ENCODE results near the gene RBBP4. TPM values are rescaled to one million over a fixed set of nuclear protein-coding genes. Genes with fewer than 3 reads are reported as not detected.
A peak's percentile ranks its signal among the peaks of the same experiment; 100 is the strongest.
"Not testable (repeated sequence)": the region's sequence is repeated elsewhere in the genome, so short reads cannot be mapped to it uniquely, and the experiment has no call there.

RBBP4 gene
- total RNA-seq, 1 donor from 2014 or later, result 186 TPM

GRCh38 chr1:32696041-32696440 is 45.0 kb downstream of the RBBP4 start:
- Mint-ChIP-seq H3K4me3 (ENCODE audit: unreplicated experiment) (no peak overlapping the region), H3K36me3 (ENCODE audit: low read depth, unreplicated experiment) (peaks cover 20% of the 10 kb centered on the region), H3K9me3 (ENCODE audit: unreplicated experiment) (no peaks in the 10 kb centered on the region), H3K27ac (ENCODE audit: unreplicated experiment) (no peak overlapping the region), H3K27me3 (ENCODE audit: low read depth, unreplicated experiment) (no peaks in the 10 kb centered on the region), H3K4me1 (ENCODE audit: low read depth, unreplicated experiment) (peaks cover 8% of the 10 kb centered on the region)
- peaks cover 18% of the 10 kb centered on the region for H3K36me3 ChIP-seq (ENCODE audit: insufficient read depth, low read length)
- no peaks in the 10 kb centered on the region for H3K27me3 ChIP-seq (ENCODE audit: insufficient read depth, low read length)
- FAIRE-seq (no peak), DNase-seq (ENCODE audit: low read depth) (no peak)
- H3K4me1 ChIP-seq (ENCODE audit: insufficient read depth, low read length), result peaks cover 20% of the 10 kb centered on the region
- no peak overlapping the region for H3K4me3 ChIP-seq (ENCODE audit: insufficient read depth, low read depth, low read length)
- no peak overlapping the region for H3K27ac ChIP-seq (ENCODE audit: low read depth, low read length)
- peaks cover 91% of the 10 kb centered on the region for H3K79me2 ChIP-seq (ENCODE audit: insufficient read depth, low read length)
- TF ChIP-seq CTCF (IDR thresholded peaks at IDR 0.05; ENCODE audit: insufficient read depth, low read depth, low read length) (no peak), EZH2 (IDR thresholded peaks at IDR 0.05; ENCODE audit: insufficient read depth, low read length) (no peak)
- H3K9me3 ChIP-seq (ENCODE audit: insufficient read depth, low read depth, low read length), result no peaks in the 10 kb centered on the region
- no peak overlapping the region for H3K4me2 ChIP-seq (ENCODE audit: low read length)
- H4K20me1 ChIP-seq (ENCODE audit: insufficient read depth, low read length), result peaks cover 72% of the 10 kb centered on the region
- no peak overlapping the region for H2AFZ ChIP-seq (ENCODE audit: low read depth, low read length)
- no peak overlapping the region for H3K9ac ChIP-seq (ENCODE audit: low read length)

- H3K36me3 ChIP-seq (ENCODE audit: insufficient read depth, low read length), result peaks cover 18% of the 10 kb centered on the region
- not testable (repeated sequence) for H3K27me3 Mint-ChIP-seq (ENCODE audit: low read depth, unreplicated experiment); H3K27me3 ChIP-seq (ENCODE audit: insufficient read depth, low read length); H3K9me3 ChIP-seq (ENCODE audit: insufficient read depth, low read depth, low read length); DNase-seq (ENCODE audit: low read depth); H3K4me3 ChIP-seq (ENCODE audit: insufficient read depth, low read depth, low read length); H3K9me3 Mint-ChIP-seq (ENCODE audit: unreplicated experiment); H3K9ac ChIP-seq (ENCODE audit: low read length); H3K4me2 ChIP-seq (ENCODE audit: low read length); H3K27ac Mint-ChIP-seq (ENCODE audit: unreplicated experiment); H3K27ac ChIP-seq (ENCODE audit: low read depth, low read length); H3K4me3 Mint-ChIP-seq (ENCODE audit: unreplicated experiment); FAIRE-seq; H2AFZ ChIP-seq (ENCODE audit: low read depth, low read length)
- H4K20me1 ChIP-seq (ENCODE audit: insufficient read depth, low read length), result peaks cover 63% of the 10 kb centered on the region
- Mint-ChIP-seq H3K36me3 (ENCODE audit: low read depth, unreplicated experiment) (peaks cover 22% of the 10 kb centered on the region), H3K4me1 (ENCODE audit: low read depth, unreplicated experiment) (peaks cover 15% of the 10 kb centered on the region)
- H3K79me2 ChIP-seq (ENCODE audit: insufficient read depth, low read length), result peaks cover 92% of the 10 kb centered on the region
- peaks cover 29% of the 10 kb centered on the region for H3K4me1 ChIP-seq (ENCODE audit: insufficient read depth, low read length)
These were observed 46.0 kb downstream of the RBBP4 start for GRCh38 chr1:32696996-32697395.

DNA sequence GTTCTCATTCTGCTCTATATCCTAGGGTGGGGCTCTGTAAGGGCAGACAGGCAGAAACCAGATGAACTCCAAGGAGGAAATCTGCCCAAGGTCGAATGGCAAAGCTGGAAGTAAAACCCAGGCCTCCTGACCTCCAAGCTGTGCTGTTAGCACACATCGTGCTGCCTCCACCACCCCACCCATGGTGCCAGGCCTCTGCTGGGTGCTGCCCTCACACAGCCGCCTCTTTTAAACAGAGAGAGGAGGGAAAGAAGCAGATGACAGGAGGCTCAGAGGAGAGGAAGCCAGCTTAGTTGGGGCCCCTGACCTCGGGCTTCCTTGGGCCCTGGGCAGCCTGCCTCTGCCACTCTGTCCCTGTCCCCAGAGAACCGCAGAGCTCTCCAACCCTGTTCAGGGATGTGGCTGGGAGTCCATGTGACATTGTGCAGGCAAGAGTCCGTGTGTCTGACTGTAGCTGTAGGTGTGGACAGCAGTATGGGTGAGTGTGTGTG is 50.5 kb downstream of the RBBP4 start:
- Mint-ChIP-seq H3K4me1 (ENCODE audit: low read depth, unreplicated experiment) (peaks cover 23% of the 10 kb centered on the region), H3K4me3 (ENCODE audit: unreplicated experiment) (peak overlapping the region; percentile 88), H3K27ac (ENCODE audit: unreplicated experiment) (peak overlapping the region; percentile 90), H3K9me3 (ENCODE audit: unreplicated experiment) (no peaks in the 10 kb centered on the region), H3K27me3 (ENCODE audit: low read depth, unreplicated experiment) (no peaks in the 10 kb centered on the region), H3K36me3 (ENCODE audit: low read depth, unreplicated experiment) (peaks cover 8% of the 10 kb centered on the region)
- DNase-seq (ENCODE audit: low read depth), result no peak
- no peak for FAIRE-seq
- Histone ChIP-seq H3K4me2 (ENCODE audit: low read length) (peak overlapping the region; percentile 96), H4K20me1 (ENCODE audit: insufficient read depth, low read length) (peaks cover 27% of the 10 kb centered on the region), H3K9ac (ENCODE audit: low read length) (peak overlapping the region; percentile 99), H3K4me1 (ENCODE audit: insufficient read depth, low read length) (peaks cover 39% of the 10 kb centered on the region), H3K4me3 (ENCODE audit: insufficient read depth, low read depth, low read length) (peak overlapping the region; percentile 70), H3K79me2 (ENCODE audit: insufficient read depth, low read length) (peaks cover 59% of the 10 kb centered on the region), H2AFZ (ENCODE audit: low read depth, low read length) (no peak overlapping the region), H3K9me3 (ENCODE audit: insufficient read depth, low read depth, low read length) (no peaks in the 10 kb centered on the region), H3K27me3 (ENCODE audit: insufficient read depth, low read length) (no peaks in the 10 kb centered on the region), H3K27ac (ENCODE audit: low read depth, low read length) (peak overlapping the region; percentile 99), H3K36me3 (ENCODE audit: insufficient read depth, low read length) (peaks cover 2% of the 10 kb centered on the region)
- TF ChIP-seq CTCF (IDR thresholded peaks at IDR 0.05; ENCODE audit: insufficient read depth, low read depth, low read length), result no peak
- no peak for TF ChIP-seq EZH2 (IDR thresholded peaks at IDR 0.05; ENCODE audit: insufficient read depth, low read length)
